Measurements from ENCODE around the gene TCF3.

- TF ChIP-seq CTCF (IDR thresholded peaks at IDR 0.05): peak in 3 of 4 experiments; percentile 53 to 80 (median 74)
- TF ChIP-seq EP300 (IDR thresholded peaks at IDR 0.05): no peak
- TF ChIP-seq POLR2AphosphoS5 (IDR thresholded peaks at IDR 0.05): no peak
Observed at GRCh38 chr19:1624458-1624857, 28.0 kb downstream of the TCF3 start.
